Sigmoid colon (tissue), 4 donors: Measurements from ENCODE around the gene CPLANE1.
"Not testable (repeated sequence)": the region's sequence is repeated elsewhere in the genome, so short reads cannot be mapped to it uniquely, and the experiment has no call there.

Experiments
- EP300 ChIP-seq, 4 donors: sonication (generic); formaldehyde crosslinking; IDR thresholded peaks; one replicate each; pipeline ENCODE4 v1.6.1; 2017; ENCODE audit warnings: antibody characterized with exemption in 4 of 4
- POLR2AphosphoS5 ChIP-seq, 4 donors: sonication (generic); formaldehyde crosslinking; IDR thresholded peaks; one replicate each; pipeline ENCODE4 v1.6.1; 2017; ENCODE audit warnings: antibody characterized with exemption in 4 of 4
- TF ChIP-seq, protein P1 (sequence below), 4 experiments: fragments of 450-650 bp in 3 of 4; fragments of 200-600 bp in 1 of 4; IDR thresholded peaks; one replicate each; pipeline ENCODE4 v1.5.1; 2016 to 2019; ENCODE audit warnings: antibody characterized with exemption in 4 of 4, mild to moderate bottlenecking in 3 of 4, moderate library complexity in 2 of 4

GRCh38 chr5:37296313-37296712 is 47.1 kb upstream of the CPLANE1 start:
- TF ChIP-seq, protein P1, sequence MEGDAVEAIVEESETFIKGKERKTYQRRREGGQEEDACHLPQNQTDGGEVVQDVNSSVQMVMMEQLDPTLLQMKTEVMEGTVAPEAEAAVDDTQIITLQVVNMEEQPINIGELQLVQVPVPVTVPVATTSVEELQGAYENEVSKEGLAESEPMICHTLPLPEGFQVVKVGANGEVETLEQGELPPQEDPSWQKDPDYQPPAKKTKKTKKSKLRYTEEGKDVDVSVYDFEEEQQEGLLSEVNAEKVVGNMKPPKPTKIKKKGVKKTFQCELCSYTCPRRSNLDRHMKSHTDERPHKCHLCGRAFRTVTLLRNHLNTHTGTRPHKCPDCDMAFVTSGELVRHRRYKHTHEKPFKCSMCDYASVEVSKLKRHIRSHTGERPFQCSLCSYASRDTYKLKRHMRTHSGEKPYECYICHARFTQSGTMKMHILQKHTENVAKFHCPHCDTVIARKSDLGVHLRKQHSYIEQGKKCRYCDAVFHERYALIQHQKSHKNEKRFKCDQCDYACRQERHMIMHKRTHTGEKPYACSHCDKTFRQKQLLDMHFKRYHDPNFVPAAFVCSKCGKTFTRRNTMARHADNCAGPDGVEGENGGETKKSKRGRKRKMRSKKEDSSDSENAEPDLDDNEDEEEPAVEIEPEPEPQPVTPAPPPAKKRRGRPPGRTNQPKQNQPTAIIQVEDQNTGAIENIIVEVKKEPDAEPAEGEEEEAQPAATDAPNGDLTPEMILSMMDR (IDR thresholded peaks at IDR 0.05), result not testable (repeated sequence)
- not testable (repeated sequence) for TF ChIP-seq POLR2AphosphoS5, EP300 (IDR thresholded peaks at IDR 0.05)
